HCT116 (cell line): ENCODE data around the gene UCKL1.
A peak's percentile ranks its signal among the peaks of the same experiment; 100 is the strongest.

Experiments
- CBX3 ChIP-seq: IDR thresholded peaks from 2 replicates; pipeline ENCODE4 v1.6.1; 2012; ENCODE audit warnings: low read depth
- CTCF ChIP-seq, 3 experiments: fragments of 200-600 bp in 1 of 3; sonication (generic) in 1 of 3; IDR thresholded peaks in 2 of 3; conservative IDR thresholded peaks in 1 of 3; 2 replicates each; pipeline ENCODE4 v1.5.1; 2012 to 2017; ENCODE audit warnings: low read depth in 2 of 3, low read length in 2 of 3, antibody characterized with exemption in 1 of 3, borderline replicate concordance in 1 of 3, control low read depth in 1 of 3, mild to moderate bottlenecking in 1 of 3, mixed read lengths in 1 of 3, mixed run types in 1 of 3, moderate library complexity in 1 of 3; ENCODE audit not compliant: insufficient read depth in 1 of 3
- EZH2 ChIP-seq: fragments of 200-600 bp; sonication (generic); IDR thresholded peaks from 2 replicates; pipeline ENCODE4 v1.6.1; 2017; ENCODE audit warnings: antibody characterized with exemption, mixed run types
- POLR2A ChIP-seq: IDR thresholded peaks from 2 replicates; pipeline ENCODE4 v1.7.0; 2011; ENCODE audit warnings: borderline replicate concordance; ENCODE audit not compliant: insufficient read depth, insufficient read length; ENCODE audit errors: extremely low read depth
- POLR2AphosphoS5 ChIP-seq: IDR thresholded peaks from 2 replicates; pipeline ENCODE4 v1.6.1; 2011; ENCODE audit warnings: mild to moderate bottlenecking, low read depth, low read length, moderate library complexity
- SIN3A ChIP-seq: IDR thresholded peaks from 2 replicates; pipeline ENCODE4 v1.6.1; 2012; ENCODE audit warnings: low read depth
- SP1 ChIP-seq: IDR thresholded peaks from 2 replicates; pipeline ENCODE4 v1.6.1; 2012; ENCODE audit warnings: low read depth
- YY1 ChIP-seq: IDR thresholded peaks from 2 replicates; pipeline ENCODE4 v1.6.1; 2011; ENCODE audit warnings: low read length, low read depth, moderate library complexity, mild to moderate bottlenecking; ENCODE audit not compliant: insufficient replicate concordance; ENCODE audit errors: extremely low read depth

GRCh38 chr20:63957690-63958441, 1.6 kb upstream of the UCKL1 start:
- TF ChIP-seq SP1 (no peak), EZH2 (no peak), CBX3 (no peak), POLR2AphosphoS5 (no peak), CTCF (IDR thresholded peaks at IDR 0.05 in 2 of 3, conservative IDR thresholded peaks at IDR 0.05 in 1 of 3; ENCODE audit: borderline replicate concordance in 1 of 3, insufficient read depth in 1 of 3, low read depth in 2 of 3, low read length in 2 of 3) (no peak), YY1 (no peak), SIN3A (no peak), POLR2A (peak; percentile 54)
